GM21529 (cell line): ENCODE measurements around the gene ZDBF2.
"Not testable (repeated sequence)": the region's sequence is repeated elsewhere in the genome, so short reads cannot be mapped to it uniquely, and the experiment has no call there.

ENCODE experiments used
- ATAC-seq: cut with Tn5 transposase; IDR thresholded peaks from one replicate; pipeline ENCODE4 v1.9.1; 2021; ENCODE audit not compliant: unreplicated experiment

ZDBF2 gene

DNA sequence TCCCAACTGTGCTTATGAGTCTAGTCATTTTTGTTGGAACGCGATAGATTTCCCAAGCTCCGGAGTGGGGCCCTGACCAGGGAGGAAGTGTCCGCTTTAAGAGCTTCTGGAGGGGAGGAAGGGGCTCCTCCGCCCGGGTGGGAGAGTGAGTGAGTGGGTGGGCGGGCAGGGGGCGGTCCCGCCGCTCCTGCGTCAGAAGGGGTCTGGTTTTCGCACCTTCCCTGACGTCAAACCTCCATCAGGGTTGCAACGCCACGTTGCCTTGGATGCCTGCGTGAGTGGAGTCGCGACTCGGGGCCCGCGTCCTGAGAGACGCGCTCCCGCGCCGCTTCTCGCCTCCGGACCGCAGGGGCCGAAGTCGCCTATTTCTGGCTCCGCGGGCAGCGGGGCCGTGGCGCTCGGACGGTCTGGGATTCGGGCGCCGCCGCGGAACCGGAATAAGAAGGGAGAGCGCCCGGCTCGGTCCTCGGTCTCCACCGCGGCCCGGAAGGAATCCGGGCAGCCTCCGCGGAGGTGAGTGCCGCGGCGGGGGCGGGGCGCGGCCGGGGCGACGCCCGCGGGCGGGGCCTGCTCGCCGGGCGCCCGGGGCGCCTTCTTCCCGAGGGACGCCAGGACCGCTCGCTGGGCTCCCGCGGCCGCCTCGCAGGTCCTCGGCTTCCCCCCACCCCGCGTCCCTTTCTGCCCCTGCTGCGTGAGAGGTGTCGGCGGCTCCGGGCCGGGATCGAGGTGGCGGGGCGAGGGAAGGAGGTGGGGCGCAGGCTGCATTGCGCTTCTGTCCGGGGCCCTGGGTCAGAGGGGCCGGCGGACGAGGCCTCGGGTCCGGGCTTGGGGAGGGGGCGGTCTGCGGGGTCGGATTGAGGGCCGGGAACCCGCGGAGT lies at the start of gene ZDBF2:
TSS of gene ZDBF2 (plus strand) at position 230 of the 878 bp plus-strand sequence. CDS start 7,187 bp downstream, outside the sequence.
- peak; percentile 78 for ATAC-seq

DNA sequence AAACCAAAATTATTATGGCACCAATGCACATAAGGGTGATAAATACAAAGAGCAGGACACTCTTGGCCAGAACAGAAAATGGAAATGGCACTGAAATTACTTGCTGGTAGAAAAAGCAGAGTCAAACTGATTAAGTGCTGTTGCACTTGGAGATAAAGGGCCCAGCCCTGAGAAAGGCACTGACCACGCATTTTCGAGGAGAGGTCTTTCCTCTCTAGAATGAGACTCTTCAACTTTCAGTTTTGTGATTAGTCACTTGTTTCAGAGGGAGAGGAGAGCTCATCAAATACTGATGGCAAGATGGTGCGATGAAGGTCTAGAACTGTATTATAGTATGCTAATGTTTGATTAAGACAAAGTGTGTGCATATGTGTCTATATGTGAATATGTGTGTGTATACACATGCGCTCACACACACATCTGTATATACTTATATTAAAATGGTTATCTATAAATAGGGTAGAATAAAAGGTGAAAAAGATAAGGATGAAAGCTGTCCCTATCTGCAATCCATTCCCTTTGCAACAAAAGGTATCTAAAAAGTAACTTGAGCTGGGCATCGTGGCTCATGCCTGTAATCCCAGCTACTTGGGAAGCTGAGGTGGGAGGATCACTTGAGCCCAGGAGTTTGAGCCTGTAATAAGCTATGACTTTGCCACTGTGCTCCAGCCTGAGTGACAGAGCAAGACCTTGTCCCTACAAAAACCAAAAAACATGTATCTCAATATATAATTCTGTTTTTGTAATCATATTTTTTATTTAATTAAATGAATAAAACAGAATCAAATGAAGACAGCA lies 48.8 kb upstream of the ZDBF2 start:
- ATAC-seq, result peak; percentile 95

- not testable (repeated sequence) for ATAC-seq
Measured at GRCh38 chr2:206228636-206229035, 45.8 kb upstream of the ZDBF2 start.

GRCh38 chr2:206229642-206230041 lies 44.8 kb upstream of the ZDBF2 start:
- no peak for ATAC-seq

DNA sequence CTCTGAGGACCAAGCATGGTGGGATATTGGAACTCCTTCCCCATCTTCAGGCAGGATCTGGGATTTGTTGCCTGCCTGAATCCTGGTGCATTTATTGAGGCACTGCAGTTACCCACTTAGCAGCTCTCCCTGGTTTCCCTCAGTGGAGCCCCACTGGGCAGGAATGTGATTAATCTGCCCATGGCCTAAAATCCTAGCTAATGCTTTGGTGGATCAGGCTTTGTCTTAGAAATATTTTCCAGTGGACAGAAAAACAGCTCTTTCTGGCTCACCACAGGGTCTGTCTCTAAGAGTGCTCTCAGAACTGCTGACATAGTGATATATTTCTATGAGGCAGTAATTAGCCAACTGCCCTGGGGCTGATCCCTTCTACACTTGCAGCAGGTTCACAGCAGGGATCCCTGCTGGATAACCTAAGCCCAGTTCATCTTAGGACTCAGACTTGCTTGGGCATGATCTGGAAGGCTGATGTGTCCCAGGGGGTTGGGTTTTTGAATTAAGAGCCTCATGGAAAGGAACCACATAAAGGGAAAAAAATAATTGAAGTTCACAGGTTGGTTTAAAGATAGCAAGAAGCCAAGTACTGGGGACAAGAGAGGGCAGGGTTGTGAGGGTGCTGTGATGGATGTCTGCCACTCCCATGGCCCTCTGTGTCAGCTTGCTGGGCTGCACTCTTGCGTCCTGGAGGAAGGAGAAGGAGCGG lies 44.3 kb upstream of the ZDBF2 start:
- no peak for ATAC-seq

- ATAC-seq, result no peak
Measured at GRCh38 chr2:206231669-206232286, 42.7 kb upstream of the ZDBF2 start.

- no peak for ATAC-seq
Measured at GRCh38 chr2:206232287-206233035, 42.0 kb upstream of the ZDBF2 start.

DNA sequence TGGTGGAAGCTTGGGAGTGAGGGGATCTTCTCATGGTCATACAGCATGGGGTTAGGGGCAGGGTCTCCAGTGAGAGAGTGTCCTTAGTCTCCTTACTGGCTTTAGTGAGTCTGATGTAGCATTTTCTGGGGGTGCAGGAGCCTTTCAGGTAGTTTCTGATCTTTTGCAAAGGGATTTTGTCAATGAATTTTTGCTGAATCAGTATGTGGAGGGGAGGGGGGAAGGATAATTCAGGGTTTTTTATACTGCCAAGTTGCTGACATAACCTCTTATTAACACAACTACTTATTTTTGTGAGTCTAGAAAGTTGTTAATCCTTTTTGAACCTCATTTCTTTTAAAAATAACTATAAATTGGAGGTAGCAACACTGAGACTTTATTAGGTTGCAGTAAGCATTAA lies 35.3 kb upstream of the ZDBF2 start:
- ATAC-seq, result no peak

GRCh38 chr2:206240327-206240726 lies 34.1 kb upstream of the ZDBF2 start:
- no peak for ATAC-seq

DNA sequence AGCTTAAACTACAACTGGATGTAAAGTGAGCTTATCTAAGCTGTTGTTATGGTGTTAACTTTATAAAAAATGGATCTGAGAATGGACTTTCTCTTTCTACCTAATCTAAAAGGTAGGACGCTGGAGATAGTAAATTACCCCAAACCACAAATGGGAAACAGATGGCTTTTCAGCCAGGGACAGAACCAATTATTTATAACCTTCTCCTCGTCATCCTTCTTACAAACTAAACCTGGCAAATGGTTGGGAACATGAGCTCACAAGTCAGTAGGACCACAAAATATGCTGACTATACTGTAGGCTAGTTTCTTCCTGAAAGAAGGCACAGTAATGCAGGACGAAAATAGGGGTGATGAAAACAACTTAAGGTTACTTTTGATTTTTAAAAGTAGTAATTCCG lies 32.7 kb upstream of the ZDBF2 start:
- ATAC-seq, result no peak

DNA sequence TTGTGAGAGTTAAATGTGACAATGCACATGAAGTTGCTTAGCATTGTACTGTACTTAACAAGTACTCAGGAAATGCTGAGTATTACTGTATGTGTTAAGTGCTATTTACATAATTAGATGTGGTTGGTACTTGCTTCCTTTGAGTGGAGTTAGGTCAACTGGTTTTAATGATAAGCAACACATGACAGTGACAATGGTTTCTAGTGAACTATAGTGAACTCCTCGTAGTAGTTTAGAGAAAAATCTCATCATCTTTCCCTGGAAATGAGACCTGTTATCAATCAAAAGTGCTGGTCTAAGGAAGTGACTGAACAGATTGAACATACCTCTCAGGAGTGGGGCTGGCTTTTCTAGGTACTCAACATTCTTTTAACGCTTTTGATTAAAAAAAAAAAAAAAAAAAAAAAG lies 29.2 kb upstream of the ZDBF2 start:
- ATAC-seq, result peak; percentile 39

DNA sequence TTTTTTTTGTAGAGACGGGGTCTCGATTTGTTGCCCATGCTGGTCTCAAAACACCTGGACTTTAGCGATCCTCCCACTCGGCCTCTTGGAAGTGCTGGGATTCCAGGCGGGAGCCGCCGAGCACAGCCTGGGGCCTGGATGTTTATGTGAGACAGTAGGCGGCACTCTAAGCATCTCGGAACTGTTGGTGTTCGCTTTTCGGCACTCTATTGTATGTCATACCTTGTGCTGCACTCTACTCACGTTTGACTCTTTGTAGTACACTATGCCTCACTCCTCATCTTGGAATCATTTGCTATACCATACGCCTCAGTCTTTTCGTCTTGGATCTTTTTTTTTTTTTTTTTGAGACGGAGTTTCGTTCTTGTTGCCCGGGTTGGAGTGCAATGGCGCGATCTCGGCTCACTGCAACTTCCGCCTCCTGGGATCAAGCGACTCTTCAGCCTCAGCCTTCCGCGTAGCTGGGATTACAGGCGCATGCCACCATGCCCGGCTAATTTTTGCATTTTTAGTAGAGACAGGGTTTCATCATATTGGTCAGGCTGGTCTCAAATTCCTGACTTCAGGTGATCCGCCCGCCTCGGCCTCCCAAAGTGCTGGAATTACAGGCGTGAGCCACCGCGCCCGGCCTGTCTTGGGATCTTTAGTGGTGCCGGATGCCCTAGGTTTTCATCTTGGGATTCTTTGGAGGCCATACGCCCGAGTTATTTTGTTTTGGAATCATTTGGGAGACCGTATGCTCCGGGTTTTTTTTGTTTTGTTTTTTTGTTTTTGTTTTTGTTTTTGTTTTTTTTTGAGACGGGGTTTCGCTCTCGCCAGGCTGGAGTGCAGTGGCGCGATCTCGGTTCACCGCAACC lies 24.2 kb upstream of the ZDBF2 start:
- peak; percentile 36 for ATAC-seq

DNA sequence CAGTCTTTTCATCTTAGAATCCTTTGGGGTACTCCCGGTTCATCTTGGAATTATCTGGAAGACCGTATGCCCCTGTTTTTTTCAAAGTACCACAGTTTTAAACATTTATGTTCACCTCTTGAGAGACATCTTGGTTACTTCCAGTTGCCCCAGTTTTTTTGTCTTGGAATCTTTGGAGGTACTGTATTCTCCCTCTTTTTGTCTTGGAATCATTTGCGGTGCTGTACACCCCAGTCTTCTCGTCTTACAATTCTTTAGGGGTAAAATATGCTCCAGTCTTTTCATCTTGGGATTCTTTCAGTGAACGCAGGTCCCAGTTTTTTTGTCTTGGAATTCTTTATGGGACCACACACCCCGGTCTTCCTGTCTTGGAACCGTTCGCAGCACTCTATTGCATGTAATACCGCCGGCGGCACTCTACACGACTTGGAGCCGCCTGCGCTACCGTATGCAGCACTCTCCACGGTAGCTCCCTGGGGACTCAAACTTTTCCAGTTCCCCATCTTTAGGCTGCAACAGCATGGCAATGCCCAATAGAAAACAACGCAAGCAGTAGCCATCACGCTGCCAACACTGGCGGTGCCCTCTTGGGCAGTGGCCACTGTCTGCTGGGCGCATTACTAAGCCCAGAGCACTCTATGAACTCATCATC lies 21.2 kb upstream of the ZDBF2 start:
- no peak for ATAC-seq

DNA sequence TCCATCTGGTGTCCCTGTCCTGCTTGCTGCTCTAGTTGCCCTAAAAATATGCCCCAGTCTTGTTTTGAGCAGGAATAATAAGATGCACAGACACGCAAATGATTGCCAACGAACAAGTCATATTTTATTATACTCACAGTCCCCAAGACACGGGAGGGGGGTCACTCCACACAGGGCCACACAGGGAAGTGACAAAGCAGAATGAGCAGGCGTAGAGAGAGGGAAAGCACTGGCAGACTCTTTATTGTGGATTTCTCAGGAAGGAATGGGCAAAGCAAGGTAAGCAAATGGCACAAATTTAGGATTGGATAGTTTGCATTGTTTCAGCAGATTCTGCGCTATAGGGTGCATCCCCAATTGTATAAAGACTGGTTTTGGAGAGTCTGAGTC lies 20.7 kb upstream of the ZDBF2 start:
- no peak for ATAC-seq

- ATAC-seq, result no peak
Measured at GRCh38 chr2:206255003-206255402, 19.5 kb upstream of the ZDBF2 start.

GRCh38 chr2:206256706-206257205 lies 17.7 kb upstream of the ZDBF2 start:
- ATAC-seq, result no peak

- ATAC-seq, result no peak
Measured at GRCh38 chr2:206257350-206257749, 17.1 kb upstream of the ZDBF2 start.

GRCh38 chr2:206257861-206258260 lies 16.6 kb upstream of the ZDBF2 start:
- ATAC-seq, result no peak

GRCh38 chr2:206258615-206259014 lies 15.8 kb upstream of the ZDBF2 start:
- ATAC-seq, result not testable (repeated sequence)
